HFFc6 (cell line): ENCODE results near the gene ENAH. TPM values are rescaled to one million over a fixed set of nuclear protein-coding genes. Genes with fewer than 3 reads are reported as not detected.

Source experiments
- DNase-seq: peaks from one replicate; pipeline ENCODE4 v3.0.0-alpha.2; 2018
- H3K27ac Mint-ChIP-seq: 2 replicates; pipeline ENCODE4 v1.8.0; 2020; ENCODE audit warnings: mild to moderate bottlenecking, mixed read lengths
- H3K27me3 Mint-ChIP-seq: 2 replicates; pipeline ENCODE4 v1.8.0; 2021; ENCODE audit warnings: mild to moderate bottlenecking, moderate library complexity, mixed read lengths; ENCODE audit not compliant: insufficient read depth
- H3K36me3 Mint-ChIP-seq: 2 replicates; pipeline ENCODE4 v1.8.0; 2021; ENCODE audit warnings: low read depth, mixed read lengths
- H3K4me1 Mint-ChIP-seq: 2 replicates; pipeline ENCODE4 v1.8.0; 2020; ENCODE audit warnings: low read depth, mixed read lengths
- H3K4me3 Mint-ChIP-seq: 2 replicates; pipeline ENCODE4 v1.8.0; 2020; ENCODE audit warnings: mild to moderate bottlenecking, moderate library complexity, mixed read lengths
- H3K9me3 Mint-ChIP-seq: 2 replicates; pipeline ENCODE4 v1.8.0; 2020; ENCODE audit warnings: mild to moderate bottlenecking, mixed read lengths
- CTCF ChIP-seq: fragments of 200-600 bp; sonication (generic); IDR thresholded peaks from 2 replicates; pipeline ENCODE4 v1.5.0; 2021; ENCODE audit warnings: antibody characterized with exemption, mild to moderate bottlenecking
- total RNA-seq, 6 experiments: library from RNA; stranded (reverse); fragmentation: NEBNext Ultra II Directional; extraction: Animal tissue kit (Norgen Biotek cat#: 25700); gene quantifications; 2 replicates in 1 of 6; 3 replicates in 5 of 6; pipeline ENCODE4 v1.2.3, GENCODE V29; 2021

ENAH gene
- total RNA-seq, 6 experiments from 2014 or later, result 133 to 171 (median 139) TPM

GRCh38 chr1:225539069-225539468 is 113.9 kb downstream of the ENAH start:
- Mint-ChIP-seq H3K27me3 (no peaks in the 10 kb centered on the region; the same call in 1 of the 2 replicates), H3K4me1 (peaks cover 33% of the 10 kb centered on the region), H3K4me3 (no peak overlapping the region), H3K9me3 (no peaks in the 10 kb centered on the region), H3K27ac (no peak overlapping the region), H3K36me3 (no peaks in the 10 kb centered on the region)
- no peak for DNase-seq
- TF ChIP-seq CTCF, result no peak

- H3K4me3 Mint-ChIP-seq, result no peak overlapping the region
- H3K4me1 Mint-ChIP-seq, result peaks cover 40% of the 10 kb centered on the region
- no peaks in the 10 kb centered on the region; the same call in 1 of the 2 replicates for H3K27me3 Mint-ChIP-seq
- DNase-seq, result no peak
- no peak for TF ChIP-seq CTCF
- no peaks in the 10 kb centered on the region for H3K9me3 Mint-ChIP-seq
- H3K36me3 Mint-ChIP-seq, result no peaks in the 10 kb centered on the region
- H3K27ac Mint-ChIP-seq, result no peak overlapping the region
Observed at GRCh38 chr1:225537554-225538251, 115.2 kb downstream of the ENAH start.

GRCh38 chr1:225535280-225535679 is 117.6 kb downstream of the ENAH start:
- no peak overlapping the region for H3K27ac Mint-ChIP-seq
- H3K4me3 Mint-ChIP-seq, result no peak overlapping the region
- H3K4me1 Mint-ChIP-seq, result peaks cover 24% of the 10 kb centered on the region
- TF ChIP-seq CTCF, result no peak
- DNase-seq, result no peak
- no peaks in the 10 kb centered on the region; the same call in 1 of the 2 replicates for H3K27me3 Mint-ChIP-seq
- no peaks in the 10 kb centered on the region for H3K36me3 Mint-ChIP-seq
- H3K9me3 Mint-ChIP-seq, result no peaks in the 10 kb centered on the region

GRCh38 chr1:225534772-225535171 is 118.2 kb downstream of the ENAH start:
- no peak for DNase-seq
- no peaks in the 10 kb centered on the region for H3K27me3 Mint-ChIP-seq
- TF ChIP-seq CTCF, result no peak
- H3K36me3 Mint-ChIP-seq, result no peaks in the 10 kb centered on the region
- no peaks in the 10 kb centered on the region for H3K9me3 Mint-ChIP-seq
- H3K4me3 Mint-ChIP-seq, result no peak overlapping the region
- H3K4me1 Mint-ChIP-seq, result peaks cover 19% of the 10 kb centered on the region
- H3K27ac Mint-ChIP-seq, result no peak overlapping the region

GRCh38 chr1:225534135-225534534 is 118.8 kb downstream of the ENAH start:
- Mint-ChIP-seq H3K27ac (no peak overlapping the region), H3K4me1 (peaks cover 12% of the 10 kb centered on the region), H3K9me3 (no peaks in the 10 kb centered on the region), H3K27me3 (no peaks in the 10 kb centered on the region), H3K36me3 (no peaks in the 10 kb centered on the region), H3K4me3 (no peak overlapping the region)
- no peak for DNase-seq
- TF ChIP-seq CTCF, result no peak
